GM12865 (cell line): ENCODE data around the gene FOXK1.
"Not testable (repeated sequence)": the region's sequence is repeated elsewhere in the genome, so short reads cannot be mapped to it uniquely, and the experiment has no call there.

ENCODE experiments used
- DNase-seq: peaks from one replicate; pipeline ENCODE4 v3.0.0; 2010; ENCODE audit warnings: low read depth
- H3K4me3 ChIP-seq: 2 replicates; pipeline ENCODE4 v1.5.1; 2011; ENCODE audit warnings: mild to moderate bottlenecking, low read depth, low read length, control low read depth
- CTCF ChIP-seq: IDR thresholded peaks from 2 replicates; pipeline ENCODE4 v1.5.1; 2011; ENCODE audit warnings: low read length, control low read depth, low read depth, inconsistent platforms; ENCODE audit not compliant: insufficient read depth; ENCODE audit errors: missing control alignments

Gene FOXK1

DNA sequence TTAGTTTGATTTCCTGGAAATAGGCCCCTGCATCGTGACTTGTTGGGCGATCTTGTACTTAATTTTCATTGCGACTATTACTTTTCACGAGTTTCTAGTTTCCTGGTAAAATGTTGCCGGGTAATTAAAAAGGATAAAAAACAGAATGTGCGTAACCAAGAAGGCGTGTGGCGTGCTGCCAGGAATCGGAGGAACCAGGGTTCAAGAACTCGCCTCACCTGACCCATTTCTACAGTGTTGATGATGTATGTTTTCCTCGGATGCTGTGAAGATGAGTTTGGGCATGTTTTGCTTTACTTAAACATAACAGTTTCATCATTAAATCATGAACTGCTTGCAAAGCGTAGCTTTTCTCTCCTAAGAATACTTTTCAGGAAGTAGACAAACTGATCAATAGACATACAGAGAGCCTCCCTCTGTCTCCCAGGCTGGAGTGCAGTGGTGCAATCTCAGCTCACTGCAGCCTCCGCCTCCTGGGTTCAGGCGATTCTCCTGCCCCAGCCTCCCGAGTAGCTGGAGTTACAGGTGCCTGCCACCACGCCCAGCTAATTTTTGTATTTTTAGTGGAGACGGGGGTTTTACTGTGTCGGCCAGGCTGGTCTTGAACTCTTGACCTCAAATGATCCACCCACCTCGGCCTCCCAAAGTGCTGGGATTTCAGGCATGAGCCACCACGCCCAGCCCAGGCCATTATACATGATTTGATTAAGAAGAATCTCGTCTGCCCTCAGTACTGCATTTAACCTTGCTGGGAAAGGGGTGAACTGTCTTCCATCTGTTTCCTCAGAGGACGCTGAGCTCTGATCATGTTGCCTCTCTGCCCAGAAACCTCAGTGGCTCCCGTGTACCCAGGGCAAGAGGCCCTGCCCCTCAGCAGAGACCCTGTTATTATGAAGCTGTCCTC lies 9.1 kb downstream of the FOXK1 start:
- TF ChIP-seq CTCF = no peak
- H3K4me3 ChIP-seq = no peak overlapping the region
- DNase-seq = no peak

DNA sequence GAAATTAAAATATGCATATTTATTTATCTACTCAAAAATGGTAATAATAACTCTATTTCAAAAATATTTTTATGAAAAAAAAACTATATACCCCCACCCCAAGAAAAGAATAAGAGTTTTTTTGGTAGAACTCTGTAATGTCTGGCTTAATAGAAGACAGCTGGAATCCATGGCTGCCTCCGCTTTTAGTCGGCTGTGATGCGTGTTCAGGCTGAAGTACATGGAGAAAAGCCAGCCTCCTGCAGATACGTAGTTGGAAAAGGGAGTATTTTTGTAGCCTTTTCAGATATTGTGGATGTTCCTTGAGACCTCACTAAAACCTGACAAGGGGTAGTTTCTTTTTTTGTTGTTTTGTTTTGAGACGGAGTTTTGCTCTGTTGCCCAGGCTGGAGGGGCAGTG lies 10.0 kb downstream of the FOXK1 start:
- H3K4me3 ChIP-seq = no peak overlapping the region
- no peak for TF ChIP-seq CTCF
- no peak for DNase-seq

GRCh38 chr7:4692622-4693021 lies 10.5 kb downstream of the FOXK1 start:
- not testable (repeated sequence) for H3K4me3 ChIP-seq, DNase-seq

GRCh38 chr7:4693152-4693551 lies 11.1 kb downstream of the FOXK1 start:
- no peak for TF ChIP-seq CTCF
- no peak for DNase-seq
- H3K4me3 ChIP-seq = no peak overlapping the region

- H3K4me3 ChIP-seq = no peak overlapping the region
- TF ChIP-seq CTCF = no peak
- no peak for DNase-seq
These were observed 11.7 kb downstream of the FOXK1 start for GRCh38 chr7:4693749-4694148.

DNA sequence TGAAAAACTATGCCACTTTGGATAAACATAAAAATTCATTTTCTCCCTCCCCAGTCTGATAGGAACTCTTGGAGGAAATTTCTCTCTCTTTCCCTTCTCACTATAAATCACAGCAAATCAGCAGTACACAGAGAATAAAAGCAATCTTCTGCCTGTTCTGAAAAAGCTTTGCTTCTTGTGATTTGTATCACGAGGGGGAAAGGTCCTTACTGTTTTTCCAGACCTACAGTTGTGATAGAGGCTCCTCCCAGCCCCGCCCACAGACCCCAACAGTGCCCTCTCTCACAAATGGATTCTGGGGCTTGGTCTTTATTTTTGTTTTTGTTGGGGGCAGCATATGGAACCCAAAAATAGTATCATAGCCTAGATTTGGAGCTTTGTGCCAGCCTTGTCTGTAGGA lies 12.2 kb downstream of the FOXK1 start:
- TF ChIP-seq CTCF = no peak
- no peak for DNase-seq
- H3K4me3 ChIP-seq = no peak overlapping the region

DNA sequence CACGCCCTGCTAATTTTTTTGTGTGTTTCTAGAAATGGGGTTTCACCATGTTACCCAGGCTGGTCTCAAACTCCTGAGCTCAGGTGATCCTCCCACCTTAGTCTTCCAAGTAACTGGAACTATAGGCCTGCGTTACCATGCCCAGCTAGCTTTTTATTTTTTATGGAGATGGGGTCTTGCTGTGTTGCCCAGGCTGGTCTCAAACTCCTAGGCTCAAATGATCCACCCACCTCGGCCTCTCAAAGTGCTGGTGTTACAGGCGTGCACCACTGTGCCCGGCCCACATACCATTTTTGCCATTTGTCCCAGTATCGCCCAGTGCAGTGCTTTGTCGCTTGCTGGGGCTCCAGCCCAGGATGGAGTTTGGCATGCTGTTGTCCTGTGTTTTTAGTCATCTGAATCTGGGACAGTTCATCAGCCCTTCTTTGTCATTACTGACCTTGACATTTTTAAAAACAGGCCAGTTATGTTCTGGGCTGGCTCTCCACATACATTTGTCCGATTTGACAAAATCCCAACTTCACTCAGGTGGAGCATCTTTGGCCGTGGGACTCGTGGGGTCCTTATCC lies 16.7 kb downstream of the FOXK1 start:
- no peak for DNase-seq
- TF ChIP-seq CTCF = no peak
- no peak overlapping the region for H3K4me3 ChIP-seq
